Gastrocnemius medialis (tissue), 4 donors: ENCODE data around the gene CROCC.

Experiments used
- POLR2A ChIP-seq, 2 donors: fragments of 450-650 bp; IDR thresholded peaks; one replicate each; pipeline ENCODE4 v1.6.1; 2017; ENCODE audit warnings: antibody characterized with exemption in 2 of 2, mild to moderate bottlenecking in 2 of 2, moderate library complexity in 2 of 2
- TF ChIP-seq, protein P1 (sequence below), 5 experiments: fragments of 450-650 bp in 3 of 5; fragments of 200-600 bp in 2 of 5; sonication (generic) in 2 of 5; IDR thresholded peaks in 4 of 5; conservative IDR thresholded peaks in 1 of 5; 1 replicate in 4 of 5; 2 replicates in 1 of 5; pipeline ENCODE4 v1.5.1; 2016 to 2019; ENCODE audit warnings: antibody characterized with exemption in 5 of 5, mild to moderate bottlenecking in 3 of 5, moderate library complexity in 3 of 5

DNA sequence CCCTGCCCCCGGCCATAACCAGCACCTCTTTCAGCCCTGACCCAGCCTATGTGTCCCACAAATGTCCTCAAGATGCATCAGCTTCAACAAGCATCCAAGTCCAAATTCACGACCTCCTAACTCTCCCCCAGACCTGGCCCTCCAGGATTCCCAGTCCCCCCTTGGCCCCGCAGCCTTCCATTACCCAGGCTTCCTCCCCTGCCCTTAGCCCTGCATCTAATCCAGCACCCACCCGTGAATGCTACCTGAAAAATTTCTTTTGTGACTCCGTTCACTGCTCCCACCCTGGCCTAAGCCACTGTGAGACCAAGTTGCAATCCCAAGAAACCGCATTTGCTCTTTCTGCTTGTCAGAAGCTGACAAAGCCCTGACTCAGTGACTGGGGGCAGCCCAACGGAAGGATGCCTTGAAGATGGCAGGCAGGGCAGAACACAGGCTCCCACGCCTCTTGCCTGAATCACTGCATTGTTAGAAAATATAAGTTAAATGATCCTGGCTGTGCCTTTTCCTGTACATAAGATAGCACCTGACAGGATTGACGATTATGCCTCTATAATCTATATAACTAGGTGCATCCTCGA is 59.6 kb downstream of the CROCC start:
- TF ChIP-seq, protein P1, sequence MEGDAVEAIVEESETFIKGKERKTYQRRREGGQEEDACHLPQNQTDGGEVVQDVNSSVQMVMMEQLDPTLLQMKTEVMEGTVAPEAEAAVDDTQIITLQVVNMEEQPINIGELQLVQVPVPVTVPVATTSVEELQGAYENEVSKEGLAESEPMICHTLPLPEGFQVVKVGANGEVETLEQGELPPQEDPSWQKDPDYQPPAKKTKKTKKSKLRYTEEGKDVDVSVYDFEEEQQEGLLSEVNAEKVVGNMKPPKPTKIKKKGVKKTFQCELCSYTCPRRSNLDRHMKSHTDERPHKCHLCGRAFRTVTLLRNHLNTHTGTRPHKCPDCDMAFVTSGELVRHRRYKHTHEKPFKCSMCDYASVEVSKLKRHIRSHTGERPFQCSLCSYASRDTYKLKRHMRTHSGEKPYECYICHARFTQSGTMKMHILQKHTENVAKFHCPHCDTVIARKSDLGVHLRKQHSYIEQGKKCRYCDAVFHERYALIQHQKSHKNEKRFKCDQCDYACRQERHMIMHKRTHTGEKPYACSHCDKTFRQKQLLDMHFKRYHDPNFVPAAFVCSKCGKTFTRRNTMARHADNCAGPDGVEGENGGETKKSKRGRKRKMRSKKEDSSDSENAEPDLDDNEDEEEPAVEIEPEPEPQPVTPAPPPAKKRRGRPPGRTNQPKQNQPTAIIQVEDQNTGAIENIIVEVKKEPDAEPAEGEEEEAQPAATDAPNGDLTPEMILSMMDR (IDR thresholded peaks at IDR 0.05 in 4 of 5, conservative IDR thresholded peaks at IDR 0.05 in 1 of 5), result no peak
- no peak for TF ChIP-seq POLR2A (IDR thresholded peaks at IDR 0.05)
